Measurements from ENCODE around the gene PCIF1. TPM values are rescaled to one million over a fixed set of nuclear protein-coding genes. Genes with fewer than 3 reads are reported as not detected.

The PCIF1 gene
- total RNA-seq, 1 experiment from 2014 or later: 35.3 TPM

DNA sequence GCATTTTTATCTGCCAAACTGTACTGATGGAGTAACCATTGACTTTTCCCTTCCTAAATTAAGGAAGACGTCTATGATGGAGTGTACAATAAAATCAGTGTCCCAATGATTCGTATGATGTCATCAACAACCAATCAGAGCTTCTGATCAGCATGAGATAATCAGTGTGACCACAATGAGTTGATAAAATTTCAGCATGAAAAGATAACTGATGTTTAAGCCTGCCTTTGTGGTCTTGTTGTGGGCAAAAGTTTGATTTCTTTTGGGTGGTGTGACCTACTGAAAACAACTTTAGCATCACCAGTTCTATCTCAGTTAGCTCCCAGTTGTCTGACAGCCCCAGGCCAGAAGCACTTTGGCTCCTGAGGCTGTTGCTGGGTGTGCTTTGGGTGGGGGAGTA, 3.3 kb downstream of the PCIF1 start:
- no peaks in the 10 kb centered on the region for H3K9me3 ChIP-seq (ENCODE audit: insufficient read depth, low read depth)
- H3K36me3 ChIP-seq (ENCODE audit: low read depth): peaks cover 13% of the 10 kb centered on the region; the same call in 1 of the 2 replicates
- peaks cover 11% of the 10 kb centered on the region for H3K4me1 ChIP-seq (replicated peaks; ENCODE audit: insufficient read depth)
- TF ChIP-seq, protein P1, sequence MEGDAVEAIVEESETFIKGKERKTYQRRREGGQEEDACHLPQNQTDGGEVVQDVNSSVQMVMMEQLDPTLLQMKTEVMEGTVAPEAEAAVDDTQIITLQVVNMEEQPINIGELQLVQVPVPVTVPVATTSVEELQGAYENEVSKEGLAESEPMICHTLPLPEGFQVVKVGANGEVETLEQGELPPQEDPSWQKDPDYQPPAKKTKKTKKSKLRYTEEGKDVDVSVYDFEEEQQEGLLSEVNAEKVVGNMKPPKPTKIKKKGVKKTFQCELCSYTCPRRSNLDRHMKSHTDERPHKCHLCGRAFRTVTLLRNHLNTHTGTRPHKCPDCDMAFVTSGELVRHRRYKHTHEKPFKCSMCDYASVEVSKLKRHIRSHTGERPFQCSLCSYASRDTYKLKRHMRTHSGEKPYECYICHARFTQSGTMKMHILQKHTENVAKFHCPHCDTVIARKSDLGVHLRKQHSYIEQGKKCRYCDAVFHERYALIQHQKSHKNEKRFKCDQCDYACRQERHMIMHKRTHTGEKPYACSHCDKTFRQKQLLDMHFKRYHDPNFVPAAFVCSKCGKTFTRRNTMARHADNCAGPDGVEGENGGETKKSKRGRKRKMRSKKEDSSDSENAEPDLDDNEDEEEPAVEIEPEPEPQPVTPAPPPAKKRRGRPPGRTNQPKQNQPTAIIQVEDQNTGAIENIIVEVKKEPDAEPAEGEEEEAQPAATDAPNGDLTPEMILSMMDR (conservative IDR thresholded peaks at IDR 0.05): no peak
- no peak for TF ChIP-seq EZH2 (IDR thresholded peaks at IDR 0.05; ENCODE audit: low read depth)
- no peak overlapping the region for H3K27ac ChIP-seq
- ChIA-PET POLR2A (ENCODE audit: unreplicated experiment) (no interaction called here), CTCF (no interaction called here)
- H3K4me3 ChIP-seq: no peak overlapping the region
- intact Hi-C loops (cut with micrococcal nuclease; ENCODE audit: unreplicated experiment): no loop called here
- no peaks in the 10 kb centered on the region for H3K27me3 ChIP-seq (ENCODE audit: insufficient read depth, low read depth)
- H3K4me2 ChIP-seq: no peak overlapping the region
- peaks cover 8% of the 10 kb centered on the region for H4K20me1 ChIP-seq (ENCODE audit: insufficient read depth)
- no TSS peak for BruUV-seq (replicated peaks)
- peaks cover 31% of the 10 kb centered on the region for H3K79me2 ChIP-seq (ENCODE audit: low read depth)
- H3F3A ChIP-seq (ENCODE audit: insufficient read depth, low read depth): peaks cover 15% of the 10 kb centered on the region
- no peaks in the 10 kb centered on the region for H3K9me2 ChIP-seq (ENCODE audit: insufficient read depth)
- H2AFZ ChIP-seq: no peak overlapping the region
- no peak for DNase-seq

DNA sequence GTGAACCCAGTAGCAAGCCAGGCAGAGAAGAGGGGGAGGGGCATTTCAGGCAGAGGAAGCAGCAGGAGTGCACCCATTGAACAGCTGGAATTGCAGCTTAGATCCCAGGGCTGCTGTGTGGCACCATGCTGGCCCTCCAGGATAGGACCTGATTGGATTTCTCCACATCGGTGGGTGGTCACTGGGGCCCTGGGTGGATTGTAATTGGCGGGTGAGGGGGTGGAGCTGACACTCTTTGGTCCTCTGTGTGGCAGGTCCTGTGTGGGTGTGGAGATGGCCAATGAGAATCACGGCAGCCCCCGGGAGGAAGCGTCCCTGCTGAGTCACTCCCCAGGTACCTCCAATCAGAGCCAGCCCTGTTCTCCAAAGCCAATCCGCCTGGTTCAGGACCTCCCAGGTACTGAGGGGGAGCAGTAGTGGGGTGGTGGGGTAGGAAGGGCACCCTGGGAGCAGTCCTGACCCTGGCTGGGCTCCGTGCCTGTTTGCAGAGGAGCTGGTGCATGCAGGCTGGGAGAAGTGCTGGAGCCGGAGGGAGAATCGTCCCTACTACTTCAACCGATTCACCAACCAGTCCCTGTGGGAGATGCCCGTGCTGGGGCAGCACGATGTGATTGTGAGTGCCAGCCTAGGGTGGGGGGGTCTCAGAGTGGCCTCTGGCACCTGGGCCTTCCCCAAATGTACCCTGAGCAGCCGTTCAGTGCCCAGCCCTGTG, 4.4 kb downstream of the PCIF1 start:
- H2AFZ ChIP-seq: no peak overlapping the region
- H3K4me1 ChIP-seq (replicated peaks; ENCODE audit: insufficient read depth): peaks cover 11% of the 10 kb centered on the region
- BruUV-seq (replicated peaks): no TSS peak
- H3K4me3 ChIP-seq: no peak overlapping the region
- H3F3A ChIP-seq (ENCODE audit: insufficient read depth, low read depth): peaks cover 17% of the 10 kb centered on the region
- H3K9me3 ChIP-seq (ENCODE audit: insufficient read depth, low read depth): no peaks in the 10 kb centered on the region
- no peak for TF ChIP-seq EZH2 (IDR thresholded peaks at IDR 0.05; ENCODE audit: low read depth)
- TF ChIP-seq, protein P1 (conservative IDR thresholded peaks at IDR 0.05): no peak
- H3K4me2 ChIP-seq: no peak overlapping the region
- peaks cover 20% of the 10 kb centered on the region for H3K79me2 ChIP-seq (ENCODE audit: low read depth)
- peak in 1 of 2 experiments; percentile 33 for DNase-seq
- H3K9me2 ChIP-seq (ENCODE audit: insufficient read depth): no peaks in the 10 kb centered on the region
- ChIA-PET POLR2A (ENCODE audit: unreplicated experiment) (interaction anchor here (0.6 to 0.7 kb wide), 2 partner anchors 24 to 311 kb away, joined by 3 to 4 read pairs; no protein-coding TSS in a partner anchor), CTCF (interaction anchor here (1.0 kb wide), 1 partner anchor 31 kb away, joined by 3 read pairs; no protein-coding TSS in a partner anchor)
- peaks cover 13% of the 10 kb centered on the region; the same call in 1 of the 2 replicates for H3K36me3 ChIP-seq (ENCODE audit: low read depth)
- no peaks in the 10 kb centered on the region; the same call in 1 of the 2 replicates for H4K20me1 ChIP-seq (ENCODE audit: insufficient read depth)
- H3K27me3 ChIP-seq (ENCODE audit: insufficient read depth, low read depth): no peaks in the 10 kb centered on the region
- no peak overlapping the region for H3K27ac ChIP-seq
- intact Hi-C loops (cut with micrococcal nuclease; ENCODE audit: unreplicated experiment): no loop called here

DNA sequence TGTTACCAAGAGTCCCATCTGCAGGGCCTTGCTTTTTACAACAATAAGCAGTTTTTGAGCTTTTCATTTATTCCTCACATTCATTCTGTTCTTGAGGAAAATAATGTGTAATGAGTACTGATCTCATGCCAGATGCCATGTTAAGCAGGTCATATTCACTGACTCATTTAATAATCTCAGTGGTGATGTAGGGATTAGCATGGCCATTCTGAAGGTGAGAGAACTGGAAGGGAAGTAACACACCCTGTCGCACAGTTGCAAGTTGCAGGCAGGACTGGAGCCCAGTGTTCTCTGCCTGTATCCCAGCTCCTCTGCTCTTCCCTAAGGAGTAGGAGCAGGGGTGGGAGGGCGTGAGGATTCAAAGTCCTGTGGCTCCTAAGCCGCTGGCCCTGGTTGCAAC, 5.6 kb downstream of the PCIF1 start:
- Histone ChIP-seq H3K79me2 (ENCODE audit: low read depth) (peaks cover 15% of the 10 kb centered on the region), H2AFZ (no peak overlapping the region), H3K4me1 (replicated peaks; ENCODE audit: insufficient read depth) (peaks cover 22% of the 10 kb centered on the region), H3F3A (ENCODE audit: insufficient read depth, low read depth) (peaks cover 27% of the 10 kb centered on the region), H3K36me3 (ENCODE audit: low read depth) (peaks cover 20% of the 10 kb centered on the region; the same call in 1 of the 2 replicates), H3K27me3 (ENCODE audit: insufficient read depth, low read depth) (no peaks in the 10 kb centered on the region), H3K4me3 (no peak overlapping the region), H4K20me1 (ENCODE audit: insufficient read depth) (no peaks in the 10 kb centered on the region), H3K9me3 (ENCODE audit: insufficient read depth, low read depth) (no peaks in the 10 kb centered on the region), H3K27ac (no peak overlapping the region), H3K9me2 (ENCODE audit: insufficient read depth) (no peaks in the 10 kb centered on the region), H3K4me2 (no peak overlapping the region)
- intact Hi-C loops (cut with micrococcal nuclease; ENCODE audit: unreplicated experiment): no loop called here
- BruUV-seq (replicated peaks): no TSS peak
- TF ChIP-seq, protein P1 (conservative IDR thresholded peaks at IDR 0.05): no peak
- TF ChIP-seq EZH2 (IDR thresholded peaks at IDR 0.05; ENCODE audit: low read depth): no peak
- ChIA-PET CTCF (interaction anchor here (0.6 kb wide), 1 partner anchor 11 kb away, joined by 3 read pairs; no protein-coding TSS in a partner anchor), POLR2A (ENCODE audit: unreplicated experiment) (interaction anchor here (0.5 kb wide), 2 partner anchors 21 to 328 kb away, joined by 3 to 8 read pairs; no protein-coding TSS in a partner anchor)
- no peak for DNase-seq
